Stimulated activated CD8-positive, alpha-beta memory T cell treated with anti-CD3 and anti-CD28 coated beads, Interleukin-15, amount 100 ng/mL, for 1 hour (primary cell): ENCODE results near the gene ESYT3.
"Not testable (repeated sequence)": the region's sequence is repeated elsewhere in the genome, so short reads cannot be mapped to it uniquely, and the experiment has no call there.

Experiments used
- DNase-seq: peaks from one replicate; pipeline ENCODE4 v3.0.0-alpha.2; 2020; ENCODE audit warnings: low read depth

The ESYT3 gene

GRCh38 chr3:138461896-138462295 lies 27.5 kb downstream of the ESYT3 start:
- DNase-seq, result no peak

GRCh38 chr3:138463724-138464490 lies 29.5 kb downstream of the ESYT3 start:
- DNase-seq, result no peak

GRCh38 chr3:138464491-138464860 lies 30.1 kb downstream of the ESYT3 start:
- DNase-seq, result no peak

- no peak for DNase-seq
Measured at GRCh38 chr3:138465451-138465850, 31.0 kb downstream of the ESYT3 start.

GRCh38 chr3:138465925-138466324 lies 31.5 kb downstream of the ESYT3 start:
- DNase-seq, result no peak

GRCh38 chr3:138467931-138468330 lies 33.5 kb downstream of the ESYT3 start:
- DNase-seq, result no peak

GRCh38 chr3:138468451-138468850 lies 34.0 kb downstream of the ESYT3 start:
- no peak for DNase-seq

- DNase-seq, result no peak
Measured at GRCh38 chr3:138468886-138469285, 34.5 kb downstream of the ESYT3 start.

- no peak for DNase-seq
Measured at GRCh38 chr3:138469874-138470273, 35.5 kb downstream of the ESYT3 start.

- DNase-seq, result no peak
Measured at GRCh38 chr3:138470687-138471086, 36.3 kb downstream of the ESYT3 start.

GRCh38 chr3:138471481-138471880 lies 37.1 kb downstream of the ESYT3 start:
- DNase-seq, result no peak

GRCh38 chr3:138472141-138472825 lies 37.9 kb downstream of the ESYT3 start:
- DNase-seq, result no peak

GRCh38 chr3:138473391-138473790 lies 39.0 kb downstream of the ESYT3 start:
- no peak for DNase-seq

GRCh38 chr3:138474163-138474562 lies 39.7 kb downstream of the ESYT3 start:
- no peak for DNase-seq

GRCh38 chr3:138476526-138476925 lies 42.1 kb downstream of the ESYT3 start:
- DNase-seq, result no peak

- no peak for DNase-seq
Measured at GRCh38 chr3:138477120-138477519, 42.7 kb downstream of the ESYT3 start.

- DNase-seq, result no peak
Measured at GRCh38 chr3:138477801-138478200, 43.4 kb downstream of the ESYT3 start.

- no peak for DNase-seq
Measured at GRCh38 chr3:138479438-138479863, 45.0 kb downstream of the ESYT3 start.

GRCh38 chr3:138484672-138485071 lies 50.3 kb downstream of the ESYT3 start:
- DNase-seq, result not testable (repeated sequence)

- DNase-seq, result not testable (repeated sequence)
Measured at GRCh38 chr3:138486580-138486979, 52.2 kb downstream of the ESYT3 start.

GRCh38 chr3:138491971-138492370 lies 57.6 kb downstream of the ESYT3 start:
- DNase-seq, result no peak

- no peak for DNase-seq
Measured at GRCh38 chr3:138492980-138493675, 58.7 kb downstream of the ESYT3 start.
